BLaER1 treated with 17β-estradiol and CSF1 and Interleukin-3, amounts not matched to agents 10 nM and 100 nM (cell line): ENCODE measurements around the gene PLEKHA7.

Source experiments
- H3K27ac ChIP-seq, 11 experiments: shearing (Covaris generic); formaldehyde crosslinking; 2 replicates each; pipeline ENCODE4 v1.8.1; 2022
- H3K27me3 ChIP-seq, 11 experiments: shearing (Covaris generic); formaldehyde crosslinking; 2 replicates each; pipeline ENCODE4 v1.8.1; 2022
- H3K36me3 ChIP-seq, 11 experiments: shearing (Covaris generic); formaldehyde crosslinking; 2 replicates each; pipeline ENCODE4 v1.8.1; 2022
- H3K4me1 ChIP-seq, 10 experiments: shearing (Covaris generic); formaldehyde crosslinking; 2 replicates each; pipeline ENCODE4 v1.8.1; 2022
- H3K4me2 ChIP-seq, 11 experiments: shearing (Covaris generic); formaldehyde crosslinking; 2 replicates each; pipeline ENCODE4 v1.8.1; 2022
- H3K4me3 ChIP-seq, 10 experiments: shearing (Covaris generic); formaldehyde crosslinking; 2 replicates each; pipeline ENCODE4 v1.8.1; 2022
- H3K9ac ChIP-seq, 11 experiments: shearing (Covaris generic); formaldehyde crosslinking; 2 replicates each; pipeline ENCODE4 v1.8.1; 2022
- H3K9me3 ChIP-seq, 11 experiments: shearing (Covaris generic); formaldehyde crosslinking; replicated peaks in 1 of 11; 2 replicates each; pipeline ENCODE4 v1.8.1; 2022
- H4K20me1 ChIP-seq, 11 experiments: shearing (Covaris generic); formaldehyde crosslinking; 2 replicates each; pipeline ENCODE4 v1.8.1; 2022
- Cebpa-rat ChIP-seq, 11 experiments: shearing (Covaris generic); IDR thresholded peaks; 2 replicates each; pipeline ENCODE4 v1.8.1; 2022

PLEKHA7 gene

DNA sequence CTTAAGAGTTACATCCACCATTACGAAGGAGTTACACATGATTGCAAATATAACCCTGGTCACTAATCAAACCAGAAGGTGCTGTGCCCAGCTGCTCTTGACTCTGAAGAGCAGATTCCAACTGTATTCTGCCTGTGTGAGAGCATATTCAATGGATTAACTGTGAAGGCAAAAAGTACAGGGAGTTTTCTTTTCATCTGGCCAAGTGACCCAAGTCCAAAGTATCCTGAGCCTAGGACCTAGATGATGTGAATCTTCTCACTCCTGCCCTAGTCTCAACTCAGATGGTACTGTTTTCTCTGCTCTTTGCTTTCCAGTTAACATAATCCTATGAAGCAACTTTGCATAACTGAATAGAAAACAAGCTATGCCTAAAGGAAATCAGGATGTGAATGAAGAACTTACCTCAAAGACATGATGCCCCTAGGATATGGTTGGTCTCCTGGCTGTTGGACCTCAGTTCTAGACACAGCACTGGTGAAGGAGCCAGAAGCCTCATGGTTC is 169.9 kb downstream of the PLEKHA7 start:
- Histone ChIP-seq H3K27ac (no peak overlapping the region), H3K4me1 (peaks cover 0 to 14% (median 0%) of the 10 kb centered on the region in 10 experiments; a peak in 4 of 20 replicates), H3K27me3 (no peaks in the 10 kb centered on the region), H3K9ac (no peak overlapping the region), H3K4me3 (no peak overlapping the region), H4K20me1 (no peaks in the 10 kb centered on the region), H3K4me2 (no peak overlapping the region), H3K9me3 (peaks cover 14 to 29% (median 21%) of the 10 kb centered on the region in 11 experiments; a peak in 21 of 22 replicates), H3K36me3 (no peaks in the 10 kb centered on the region)
- TF ChIP-seq Cebpa-rat (IDR thresholded peaks at IDR 0.05) = no peak

DNA sequence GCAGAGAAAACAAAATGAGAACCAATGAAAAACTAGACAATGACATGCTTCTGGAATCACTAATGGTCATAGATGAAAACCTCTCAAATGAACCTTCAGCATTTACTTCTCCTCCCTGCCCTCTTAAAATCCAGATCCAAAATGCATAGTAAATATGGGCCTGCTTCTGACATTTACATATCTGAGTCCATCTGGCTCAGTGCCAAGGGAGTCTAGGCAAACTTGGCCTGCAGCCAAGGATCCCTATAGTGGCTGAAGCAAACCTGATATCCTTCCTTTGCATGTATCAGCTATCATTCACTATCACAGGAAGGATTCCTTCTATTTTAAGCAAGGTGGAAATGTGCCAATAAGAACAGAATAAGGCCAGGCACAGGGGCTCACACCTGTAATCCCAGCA is 170.9 kb downstream of the PLEKHA7 start:
- H3K4me3 ChIP-seq = no peak overlapping the region
- peaks cover 14 to 29% (median 21%) of the 10 kb centered on the region in 11 experiments; a peak in 21 of 22 replicates for H3K9me3 ChIP-seq
- H3K27me3 ChIP-seq = no peaks in the 10 kb centered on the region
- no peak for TF ChIP-seq Cebpa-rat (IDR thresholded peaks at IDR 0.05)
- peaks cover 0 to 14% (median 0%) of the 10 kb centered on the region in 10 experiments; a peak in 4 of 20 replicates for H3K4me1 ChIP-seq
- no peak overlapping the region for H3K9ac ChIP-seq
- no peaks in the 10 kb centered on the region for H3K36me3 ChIP-seq
- no peaks in the 10 kb centered on the region for H4K20me1 ChIP-seq
- H3K4me2 ChIP-seq = no peak overlapping the region
- H3K27ac ChIP-seq = no peak overlapping the region

DNA sequence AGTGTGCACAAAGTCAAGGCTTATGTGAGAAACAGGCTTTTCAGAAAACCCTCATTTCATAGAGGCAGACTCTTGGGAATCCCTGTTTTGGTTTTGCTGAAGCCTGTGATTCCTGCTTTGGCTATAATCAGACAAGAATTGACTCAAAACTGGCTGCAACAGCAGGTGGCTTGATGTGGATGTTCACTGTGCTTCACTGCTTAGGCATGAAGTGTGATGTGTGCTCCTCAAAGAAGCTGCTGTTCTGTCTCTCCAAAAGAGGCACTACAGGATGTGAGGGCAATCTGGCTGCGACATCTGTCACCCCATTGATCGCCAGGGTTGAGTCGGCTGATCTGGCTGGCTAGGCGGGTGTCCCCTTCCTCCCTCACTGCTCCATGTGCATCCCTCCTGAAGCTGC is 172.2 kb downstream of the PLEKHA7 start:
- H3K4me3 ChIP-seq = no peak overlapping the region
- no peak for TF ChIP-seq Cebpa-rat (IDR thresholded peaks at IDR 0.05)
- H3K27me3 ChIP-seq = no peaks in the 10 kb centered on the region
- no peaks in the 10 kb centered on the region for H4K20me1 ChIP-seq
- no peak overlapping the region for H3K9ac ChIP-seq
- H3K4me2 ChIP-seq = peak overlapping the region in 4 of 11 experiments; percentile 5 to 40 (median 23); a peak in 5 of 22 replicates
- H3K4me1 ChIP-seq = peaks cover 0 to 14% (median 2%) of the 10 kb centered on the region in 10 experiments; a peak in 5 of 20 replicates
- H3K9me3 ChIP-seq = peaks cover 14 to 29% (median 21%) of the 10 kb centered on the region in 11 experiments; a peak in 21 of 22 replicates
- H3K27ac ChIP-seq = no peak overlapping the region
- no peaks in the 10 kb centered on the region for H3K36me3 ChIP-seq

DNA sequence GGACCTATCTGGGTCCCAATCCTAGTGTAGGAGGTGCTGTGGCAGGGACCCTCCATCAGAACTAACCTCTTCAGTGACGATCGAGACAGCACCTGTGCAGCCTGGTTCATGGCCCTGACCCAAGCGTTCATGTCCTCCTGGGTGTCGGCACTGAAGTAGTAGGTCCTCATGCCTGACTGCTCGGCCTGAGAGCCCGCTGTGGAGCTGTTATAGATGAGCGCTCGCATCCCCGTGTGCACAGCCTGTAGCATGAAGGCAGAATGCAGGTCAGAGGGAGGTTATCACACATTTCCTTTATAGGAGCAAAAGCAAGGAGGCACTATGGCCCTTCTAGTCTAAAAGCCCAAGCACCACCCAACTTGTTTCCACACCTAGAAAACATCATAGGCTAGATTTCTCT is 172.7 kb downstream of the PLEKHA7 start:
- Histone ChIP-seq H3K4me1 (peaks cover 0 to 14% (median 2%) of the 10 kb centered on the region in 10 experiments; a peak in 5 of 20 replicates), H3K9ac (no peak overlapping the region), H3K27ac (no peak overlapping the region), H4K20me1 (no peaks in the 10 kb centered on the region), H3K9me3 (peaks cover 14 to 29% (median 21%) of the 10 kb centered on the region in 11 experiments; a peak in 21 of 22 replicates), H3K4me2 (peak overlapping the region in 5 of 11 experiments; percentile 5 to 40 (median 21); a peak in 8 of 22 replicates), H3K36me3 (no peaks in the 10 kb centered on the region), H3K27me3 (no peaks in the 10 kb centered on the region), H3K4me3 (no peak overlapping the region)
- TF ChIP-seq Cebpa-rat (IDR thresholded peaks at IDR 0.05) = no peak

DNA sequence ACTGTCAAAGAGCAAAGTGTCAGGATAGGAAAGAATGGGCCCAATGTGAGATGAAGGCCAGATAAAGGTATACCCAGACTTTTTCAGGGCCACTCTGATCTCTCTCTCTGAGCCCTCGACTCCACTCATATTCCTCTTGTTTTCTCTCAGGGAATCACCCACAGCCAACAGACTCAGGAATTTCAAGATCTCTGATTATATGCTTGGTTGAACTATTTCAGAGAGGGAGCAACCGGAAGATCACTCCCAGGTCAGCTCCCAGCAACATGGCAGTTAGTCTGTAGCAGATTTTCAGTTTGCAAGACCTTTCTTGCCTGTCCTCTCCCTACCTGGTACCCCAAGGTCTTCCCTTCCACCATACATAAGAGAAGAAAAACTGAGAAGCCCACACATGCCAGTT is 173.3 kb downstream of the PLEKHA7 start:
- Histone ChIP-seq H3K4me1 (peaks cover 0 to 14% (median 2%) of the 10 kb centered on the region in 10 experiments; a peak in 5 of 20 replicates), H3K9me3 (peaks cover 14 to 29% (median 21%) of the 10 kb centered on the region in 11 experiments; a peak in 21 of 22 replicates), H3K36me3 (no peaks in the 10 kb centered on the region), H3K4me3 (no peak overlapping the region), H3K27me3 (no peaks in the 10 kb centered on the region), H3K4me2 (peak overlapping the region in 5 of 11 experiments; percentile 5 to 40 (median 21); a peak in 6 of 22 replicates), H3K9ac (no peak overlapping the region), H4K20me1 (no peaks in the 10 kb centered on the region), H3K27ac (no peak overlapping the region)
- no peak for TF ChIP-seq Cebpa-rat (IDR thresholded peaks at IDR 0.05)

DNA sequence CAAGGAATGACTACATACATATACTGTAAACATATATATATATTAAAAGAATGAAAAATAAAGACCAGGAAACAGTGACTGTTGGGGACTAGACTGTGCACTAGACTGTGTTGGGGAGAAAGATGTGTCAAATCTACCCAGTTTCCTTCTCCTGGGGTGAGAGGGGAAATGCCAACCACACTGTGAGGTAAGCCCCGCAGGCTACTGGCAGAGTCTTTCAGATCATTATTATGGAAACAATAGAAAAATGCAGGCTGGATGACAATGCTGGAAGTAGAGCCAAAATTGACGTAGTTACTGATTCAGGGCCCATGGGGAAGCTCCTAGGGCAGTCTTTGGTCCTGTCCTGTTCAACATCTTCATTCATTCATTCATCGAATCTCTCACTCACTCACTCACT is 174.4 kb downstream of the PLEKHA7 start:
- Histone ChIP-seq H3K27ac (no peak overlapping the region), H3K4me2 (no peak overlapping the region), H3K4me3 (no peak overlapping the region), H3K36me3 (no peaks in the 10 kb centered on the region), H4K20me1 (no peaks in the 10 kb centered on the region), H3K4me1 (peaks cover 0 to 14% (median 2%) of the 10 kb centered on the region in 10 experiments; a peak in 5 of 20 replicates), H3K27me3 (no peaks in the 10 kb centered on the region), H3K9ac (no peak overlapping the region), H3K9me3 (peaks cover 14 to 29% (median 21%) of the 10 kb centered on the region in 11 experiments; a peak in 21 of 22 replicates)
- TF ChIP-seq Cebpa-rat (IDR thresholded peaks at IDR 0.05) = no peak

DNA sequence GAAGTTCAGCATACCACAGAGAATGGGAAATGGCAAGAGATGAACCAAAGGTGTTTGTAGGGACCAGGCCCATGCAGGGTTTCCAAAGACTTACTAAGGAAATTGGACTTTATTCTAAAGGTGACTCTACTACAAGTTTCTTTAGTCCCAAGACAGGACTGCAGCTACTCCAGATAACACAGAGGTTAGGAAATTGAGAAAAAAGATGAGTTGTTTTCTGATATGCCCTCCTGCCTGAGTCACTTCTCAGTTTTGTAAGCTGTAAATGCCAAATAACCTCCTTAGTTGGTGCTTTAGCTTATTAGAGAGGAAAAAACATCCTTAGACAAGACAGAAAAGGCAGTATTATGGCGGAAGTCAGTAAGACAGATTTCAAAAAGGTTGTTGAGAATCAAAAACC is 179.8 kb downstream of the PLEKHA7 start:
- H3K9ac ChIP-seq = no peak overlapping the region
- H3K4me3 ChIP-seq = no peak overlapping the region
- H3K27ac ChIP-seq = no peak overlapping the region
- H3K36me3 ChIP-seq = no peaks in the 10 kb centered on the region
- H3K4me2 ChIP-seq = no peak overlapping the region
- no peaks in the 10 kb centered on the region for H3K9me3 ChIP-seq
- no peaks in the 10 kb centered on the region for H4K20me1 ChIP-seq
- peaks cover 0 to 12% (median 6%) of the 10 kb centered on the region in 10 experiments; a peak in 9 of 20 replicates for H3K4me1 ChIP-seq
- no peak for TF ChIP-seq Cebpa-rat (IDR thresholded peaks at IDR 0.05)
- H3K27me3 ChIP-seq = no peaks in the 10 kb centered on the region

DNA sequence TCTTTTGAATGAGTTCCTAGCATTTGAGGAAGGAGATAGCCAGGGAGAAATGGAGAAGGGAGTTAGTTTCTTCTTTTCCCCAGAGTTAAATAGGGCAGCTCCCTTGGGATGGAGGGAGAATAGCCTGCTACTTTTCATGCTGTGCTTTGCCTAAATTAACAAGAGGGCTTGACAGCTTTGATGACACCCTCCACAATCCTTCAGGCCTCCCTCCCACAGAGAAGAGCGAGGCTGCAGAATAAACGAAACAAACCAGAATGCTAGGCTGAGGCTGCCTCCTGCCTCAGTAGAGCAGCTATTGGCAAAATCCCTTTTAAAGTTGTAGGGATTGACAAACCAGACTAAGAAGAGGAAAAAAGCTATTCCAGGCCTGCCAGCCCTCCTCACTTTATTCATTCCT is 181.2 kb downstream of the PLEKHA7 start:
- H4K20me1 ChIP-seq = no peaks in the 10 kb centered on the region
- H3K9me3 ChIP-seq = peaks cover 0 to 9% (median 0%) of the 10 kb centered on the region in 11 experiments; a peak in 2 of 22 replicates
- no peak overlapping the region for H3K9ac ChIP-seq
- no peak for TF ChIP-seq Cebpa-rat (IDR thresholded peaks at IDR 0.05)
- peak overlapping the region in 6 of 11 experiments; percentile 5 to 36 (median 12); a peak in 6 of 22 replicates for H3K4me2 ChIP-seq
- H3K27me3 ChIP-seq = no peaks in the 10 kb centered on the region
- H3K4me1 ChIP-seq = peaks cover 0 to 12% (median 6%) of the 10 kb centered on the region in 10 experiments; a peak in 9 of 20 replicates
- no peak overlapping the region for H3K27ac ChIP-seq
- no peak overlapping the region for H3K4me3 ChIP-seq
- no peaks in the 10 kb centered on the region for H3K36me3 ChIP-seq

GRCh38 chr11:16832193-16832539 is 182.0 kb downstream of the PLEKHA7 start:
- H3K9ac ChIP-seq = no peak overlapping the region
- no peak for TF ChIP-seq Cebpa-rat (IDR thresholded peaks at IDR 0.05)

More at GRCh38 chr11:16832193-16832539, 182.0 kb downstream of the PLEKHA7 start:
- Histone ChIP-seq H3K27me3 (no peaks in the 10 kb centered on the region), H3K4me3 (no peak overlapping the region), H3K27ac (no peak overlapping the region), H4K20me1 (no peaks in the 10 kb centered on the region), H3K4me2 (peak overlapping the region in 2 of 11 experiments; percentile 8 to 10; a peak in 1 of 22 replicates), H3K36me3 (no peaks in the 10 kb centered on the region), H3K4me1 (peaks cover 0 to 12% (median 6%) of the 10 kb centered on the region in 10 experiments; a peak in 9 of 20 replicates), H3K9me3 (peaks cover 0 to 15% (median 0%) of the 10 kb centered on the region in 11 experiments; a peak in 2 of 22 replicates)
